HG03175 (cell line): ENCODE results near the gene C11orf54.

ENCODE experiments used
- ATAC-seq: cut with Tn5 transposase; IDR thresholded peaks from one replicate; pipeline ENCODE4 v1.9.1; 2021; ENCODE audit warnings: mild to moderate bottlenecking, moderate library complexity; ENCODE audit not compliant: unreplicated experiment

Gene C11orf54

GRCh38 chr11:93741094-93741881 lies at the start of gene C11orf54, which contains the start of gene TAF1D:
Gene C11orf54 (plus strand): TSS chr11:93741672. CDS start chr11:93747394, 5,722 bp downstream.
Gene TAF1D (minus strand): TSS chr11:93741495. CDS start chr11:93739304, 2,191 bp downstream.
- peak; percentile 89 for ATAC-seq

- ATAC-seq, result no peak
These were observed 47.4 kb upstream of the C11orf54 start for GRCh38 chr11:93694109-93694508.

DNA sequence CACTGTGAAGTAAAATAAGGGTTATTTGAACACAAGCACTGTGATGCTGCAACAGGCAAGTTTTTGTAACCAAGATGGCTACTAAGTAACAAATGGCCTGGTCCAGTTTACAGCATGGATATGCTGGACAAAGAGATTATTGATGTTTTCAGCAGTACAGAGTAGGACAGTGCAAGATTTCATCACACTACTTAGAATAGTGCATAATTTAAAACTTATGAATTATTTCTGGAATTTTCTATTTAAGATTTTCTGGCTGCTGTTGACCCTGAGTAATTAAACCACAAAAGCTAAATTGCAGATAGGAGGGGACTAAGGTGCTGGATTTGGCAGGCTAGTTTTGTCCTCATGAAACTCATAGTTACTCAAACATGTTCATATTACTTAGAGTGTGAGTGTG lies 46.9 kb upstream of the C11orf54 start:
- ATAC-seq, result no peak

DNA sequence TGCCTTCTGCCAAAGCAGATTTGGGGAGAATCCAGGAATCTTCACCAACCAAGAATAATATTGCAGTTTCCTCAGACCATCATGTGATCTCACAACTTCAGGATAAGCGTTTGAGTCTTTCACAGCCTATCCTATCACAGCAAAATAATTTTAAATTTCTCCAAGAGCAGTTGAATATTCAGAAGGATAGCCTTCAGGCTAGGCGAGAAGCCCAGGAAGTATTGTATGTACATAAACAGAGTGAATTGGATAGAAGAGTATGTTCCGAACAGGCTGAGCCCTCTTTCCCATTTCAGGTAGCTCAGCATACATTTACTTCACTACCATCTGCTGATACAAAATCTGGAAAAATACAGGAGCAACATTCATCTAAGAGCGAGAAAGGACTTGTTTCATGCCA lies 43.9 kb upstream of the C11orf54 start:
- no peak for ATAC-seq

DNA sequence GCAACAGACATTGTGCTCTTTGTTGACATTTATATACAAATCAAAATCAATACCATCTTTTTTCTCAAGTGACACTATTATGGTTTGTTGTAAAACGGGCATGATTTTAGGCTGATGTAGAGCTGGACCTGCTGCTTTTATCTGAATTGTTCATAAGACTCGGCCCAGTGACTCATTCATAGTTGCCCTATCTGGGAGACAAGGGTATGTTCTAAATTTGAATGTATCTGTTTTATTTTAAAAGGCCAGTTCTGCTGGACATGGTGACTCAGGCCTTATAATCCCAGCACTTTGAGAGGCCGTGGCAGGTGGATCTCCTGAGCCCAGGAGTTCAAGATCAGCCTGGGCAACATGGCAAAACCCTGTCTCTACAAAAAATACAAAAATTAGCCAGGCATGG lies 40.6 kb upstream of the C11orf54 start:
- ATAC-seq, result no peak

- no peak for ATAC-seq
These were observed 37.2 kb upstream of the C11orf54 start for GRCh38 chr11:93704237-93704636.

DNA sequence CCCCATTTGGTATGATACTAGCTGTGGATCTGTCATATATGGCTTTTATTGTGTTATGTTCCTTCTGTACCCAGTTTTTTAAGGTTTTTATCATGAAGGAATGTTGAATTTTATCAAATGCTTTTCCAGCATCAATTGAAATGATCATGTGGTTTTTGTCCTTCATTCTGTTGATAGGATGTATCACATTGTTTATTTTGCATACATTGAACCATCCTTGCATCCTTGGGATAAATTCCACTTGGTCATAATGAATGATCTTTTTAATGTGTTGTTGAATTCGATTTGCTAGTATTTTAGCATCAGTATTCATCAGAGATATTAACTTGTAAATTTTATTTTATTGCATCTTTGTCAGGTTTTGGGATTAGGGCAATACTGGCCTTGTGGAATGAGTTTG lies 31.2 kb upstream of the C11orf54 start:
- ATAC-seq, result no peak

DNA sequence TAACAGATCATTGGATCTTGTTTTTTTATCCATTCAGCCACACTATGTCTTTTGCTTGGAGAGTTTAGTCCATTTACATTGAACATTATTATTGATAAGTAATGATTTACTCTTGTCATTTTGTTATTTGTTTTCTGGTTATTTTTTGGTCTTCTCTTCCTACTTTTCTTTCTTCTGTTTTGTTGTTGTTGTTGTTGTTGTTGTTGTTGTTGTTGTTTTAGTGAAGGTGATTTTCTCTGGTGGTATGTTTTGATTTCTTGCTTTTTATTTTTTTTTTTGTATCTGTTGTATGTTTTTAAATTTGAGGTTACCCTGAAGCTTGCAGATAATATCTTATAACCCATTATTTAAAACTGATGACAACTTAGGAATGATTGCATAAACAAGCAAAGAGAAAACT lies 28.8 kb upstream of the C11orf54 start:
- no peak for ATAC-seq

DNA sequence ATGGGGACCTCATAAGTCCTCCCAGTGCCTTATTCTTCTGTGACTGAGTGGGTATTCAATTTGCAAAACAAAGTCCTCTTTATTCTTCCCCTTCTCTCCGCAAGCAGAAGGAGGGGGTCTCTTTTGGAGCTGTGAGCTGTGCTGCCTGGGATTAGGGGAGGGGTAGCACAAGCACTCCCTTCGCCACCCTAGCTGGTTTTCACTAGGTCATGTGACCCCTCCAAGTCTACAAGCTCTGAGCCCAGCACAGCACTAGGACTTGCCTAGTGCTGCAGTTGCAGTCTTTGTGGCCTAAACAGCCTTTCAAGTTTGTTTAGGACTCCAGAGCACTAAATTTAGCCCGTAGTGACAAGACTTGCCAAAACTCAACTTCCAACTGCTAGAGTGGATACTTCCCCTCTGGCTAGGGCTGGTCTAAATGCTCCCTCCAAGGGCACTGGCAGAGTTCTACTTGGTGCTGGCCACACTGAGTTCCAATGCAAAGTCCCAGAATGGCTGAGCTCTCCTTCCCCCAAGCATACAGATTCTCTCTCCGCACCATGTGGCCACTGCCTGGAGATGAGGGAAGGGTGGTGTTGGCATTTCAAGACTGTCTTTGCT lies 25.6 kb upstream of the C11orf54 start:
- no peak for ATAC-seq

- ATAC-seq, result no peak
These were observed 24.0 kb upstream of the C11orf54 start for GRCh38 chr11:93717501-93717900.

GRCh38 chr11:93718057-93718563 lies 23.4 kb upstream of the C11orf54 start:
- ATAC-seq, result peak; percentile 95

DNA sequence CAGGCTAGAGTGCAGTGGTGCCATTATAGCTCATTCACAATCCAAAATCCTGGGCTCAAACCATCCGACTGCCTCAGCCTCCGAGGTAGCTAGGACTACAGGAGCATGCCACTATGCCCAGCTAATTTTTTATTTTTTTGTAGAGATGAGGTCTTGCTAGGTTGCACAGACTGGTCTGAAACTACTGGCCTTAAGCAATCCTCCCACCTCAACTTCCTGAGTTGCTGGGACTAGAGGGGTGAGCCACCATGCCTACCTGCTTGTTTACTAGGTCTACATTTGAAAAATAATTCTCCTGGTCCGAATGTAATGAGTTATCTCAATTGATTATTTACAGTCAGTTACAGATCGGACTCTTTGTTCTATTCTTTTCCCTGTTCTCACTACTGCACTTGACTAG lies 22.2 kb upstream of the C11orf54 start:
- no peak for ATAC-seq

DNA sequence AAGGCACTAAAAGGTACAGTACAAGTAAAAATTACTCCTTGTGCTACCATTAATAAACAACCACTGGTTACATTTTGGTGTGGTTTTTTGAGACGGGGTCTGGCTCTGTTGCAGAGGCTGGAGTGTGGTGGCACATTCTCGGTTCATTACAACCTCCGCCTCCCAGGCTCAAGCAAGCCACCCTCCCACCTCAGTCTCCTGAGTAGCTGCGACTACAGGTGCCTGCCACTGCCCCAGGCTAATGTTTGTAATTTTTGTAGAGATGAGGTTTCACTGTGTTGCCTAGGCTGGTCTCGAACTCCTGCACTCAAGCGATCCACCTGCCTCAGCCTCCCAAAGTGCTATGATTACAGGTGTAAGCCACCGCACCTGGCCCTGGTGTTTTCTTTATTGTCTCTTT lies 20.9 kb upstream of the C11orf54 start:
- no peak for ATAC-seq

GRCh38 chr11:93724089-93724488 lies 17.4 kb upstream of the C11orf54 start:
- no peak for ATAC-seq

DNA sequence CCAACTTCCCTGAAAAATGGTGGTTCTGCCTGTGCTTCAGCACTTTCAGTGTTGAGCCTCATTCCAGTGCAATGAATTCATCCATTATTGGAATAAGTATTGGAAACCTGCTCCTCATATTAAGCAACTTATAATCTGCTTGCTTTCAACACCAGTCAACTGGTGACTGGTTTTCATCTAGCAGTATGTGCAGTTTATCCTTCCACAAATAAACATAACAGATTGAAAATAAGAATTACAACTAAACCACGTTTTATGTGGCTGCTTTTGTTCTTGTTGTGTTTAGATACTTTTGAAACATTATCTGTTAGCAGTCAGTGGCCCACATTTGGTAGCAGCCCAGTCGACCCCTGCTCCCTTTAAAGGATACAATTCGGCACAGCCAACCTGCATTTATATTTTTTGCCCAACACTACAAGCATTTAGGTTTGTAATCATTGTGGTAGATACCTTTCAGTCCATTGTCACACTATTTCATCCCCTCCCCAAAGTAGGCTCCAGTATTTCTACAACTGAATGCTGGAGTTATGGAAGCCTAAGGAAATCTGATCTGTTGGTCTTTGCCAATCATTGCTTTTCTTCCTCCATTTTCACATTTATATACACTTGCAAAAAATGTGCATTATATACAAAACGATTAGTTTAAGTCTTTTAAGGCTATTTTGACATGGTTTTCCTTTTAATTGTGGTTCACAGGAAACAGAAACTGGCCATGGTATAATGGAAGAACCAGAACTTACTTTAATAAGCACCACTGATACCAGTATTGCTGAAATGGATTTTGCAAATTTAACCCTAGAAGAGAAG lies 13.3 kb upstream of the C11orf54 start:
- ATAC-seq, result no peak

DNA sequence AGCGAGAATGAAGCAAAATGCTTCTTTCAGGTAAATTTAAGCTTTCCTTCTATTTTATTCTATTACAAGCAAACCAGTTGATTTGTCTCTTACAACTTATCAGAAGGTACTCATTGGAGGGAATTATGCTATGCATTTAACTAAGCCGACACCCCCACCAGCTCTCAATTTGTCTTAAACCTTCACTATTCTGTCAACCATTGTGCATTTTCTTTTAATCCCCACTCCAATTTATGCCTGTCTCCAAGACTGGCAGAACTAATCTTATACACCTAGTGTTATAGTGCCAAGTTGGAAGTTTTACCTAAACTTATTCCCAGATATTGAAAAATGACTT lies 12.7 kb upstream of the C11orf54 start:
- ATAC-seq, result no peak

DNA sequence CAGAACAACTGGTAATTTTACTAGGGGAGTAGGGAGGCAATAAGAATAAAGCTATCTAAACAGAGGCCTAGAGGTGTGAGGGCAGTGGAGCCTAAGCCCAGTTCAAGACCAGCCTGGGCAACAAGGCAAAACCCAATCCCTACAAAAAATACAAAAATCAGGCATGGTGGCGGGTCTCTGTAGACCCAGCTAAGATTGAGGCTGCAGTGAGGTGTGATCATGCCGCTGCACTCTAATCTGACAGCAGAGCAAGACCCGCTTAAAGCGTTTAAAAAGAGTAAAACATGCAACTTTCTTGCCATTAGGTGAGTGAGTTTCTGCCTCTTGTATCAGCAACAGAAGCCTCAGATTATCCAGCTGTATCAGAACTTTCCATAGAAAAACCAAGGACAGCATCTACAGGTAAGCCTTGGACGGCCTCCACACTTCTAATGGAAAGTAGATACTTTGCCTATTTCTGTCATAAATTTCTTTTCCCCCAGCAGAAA lies 12.3 kb upstream of the C11orf54 start:
- no peak for ATAC-seq

DNA sequence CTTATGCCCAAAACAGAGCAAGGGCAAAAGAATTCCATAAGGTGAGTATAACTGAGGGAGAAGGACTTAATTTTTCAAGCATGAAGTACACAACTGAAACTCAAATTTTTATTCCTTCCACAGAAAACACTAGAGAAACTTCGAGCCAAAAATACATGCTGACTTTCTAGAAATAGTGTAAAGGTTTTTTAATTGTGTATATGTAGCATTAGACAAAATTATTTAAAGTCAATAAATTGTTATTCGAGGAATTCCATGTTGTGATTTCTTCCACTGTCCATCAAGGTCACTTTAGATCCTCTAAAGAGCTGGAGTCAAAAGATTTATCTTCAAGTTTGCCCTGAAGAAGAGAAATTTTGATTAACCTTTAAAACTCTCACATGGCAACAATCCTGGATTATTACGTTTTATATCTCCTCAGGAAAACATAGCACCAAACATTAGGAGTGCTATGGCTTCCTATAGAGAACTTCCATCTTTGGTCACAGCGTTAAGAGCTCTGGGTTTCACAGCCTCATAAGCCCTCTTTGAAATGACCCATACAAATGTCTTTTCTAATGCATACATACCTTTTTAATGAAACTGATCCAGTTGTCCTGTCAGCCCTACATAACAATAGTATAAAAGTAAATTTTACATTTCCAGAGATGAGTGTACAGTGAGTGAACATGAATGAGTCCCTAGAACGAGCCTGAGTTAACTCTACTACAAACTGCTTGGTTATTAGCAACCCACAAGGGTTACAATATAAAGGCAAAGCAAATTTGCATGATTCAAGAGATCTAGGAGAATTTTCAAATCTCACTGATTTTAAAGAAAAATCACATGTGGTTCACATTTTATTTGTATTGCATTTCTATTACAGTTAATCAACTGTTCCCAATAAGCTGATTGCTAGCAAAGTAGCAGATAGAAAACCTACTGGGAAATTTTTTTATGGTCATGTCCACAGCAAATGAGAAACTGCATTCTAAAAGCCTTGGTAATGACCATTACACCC lies 11.1 kb upstream of the C11orf54 start:
- no peak for ATAC-seq

DNA sequence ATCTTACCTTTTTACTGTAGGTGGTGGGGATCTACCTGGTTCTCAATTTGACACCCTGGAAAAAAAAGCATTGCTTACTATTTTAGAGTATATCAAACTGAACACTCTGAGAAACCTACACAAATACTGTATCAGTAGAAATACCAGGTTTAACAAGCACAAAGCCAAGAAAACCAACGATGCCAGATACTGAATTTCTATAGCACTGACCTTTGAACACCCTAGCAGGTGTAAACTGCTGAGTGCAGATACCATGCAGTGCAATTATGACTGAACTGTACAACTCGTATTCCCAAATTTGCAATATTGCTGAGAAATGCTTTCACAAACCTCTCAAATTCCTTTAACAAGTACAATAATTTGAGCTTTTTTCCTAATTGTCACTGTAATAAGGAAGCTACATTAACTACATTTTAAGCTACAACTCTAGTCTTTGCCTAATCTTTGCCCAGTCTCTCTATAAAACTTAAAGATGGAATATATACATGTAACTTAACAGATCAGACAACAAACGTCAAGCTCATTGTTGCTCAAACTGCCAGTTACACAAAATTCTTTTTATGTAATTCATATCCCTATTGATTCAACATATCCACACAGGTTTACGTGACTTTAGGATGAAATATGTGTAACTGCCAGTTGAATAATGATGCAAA lies 9.1 kb upstream of the C11orf54 start:
- ATAC-seq, result no peak

DNA sequence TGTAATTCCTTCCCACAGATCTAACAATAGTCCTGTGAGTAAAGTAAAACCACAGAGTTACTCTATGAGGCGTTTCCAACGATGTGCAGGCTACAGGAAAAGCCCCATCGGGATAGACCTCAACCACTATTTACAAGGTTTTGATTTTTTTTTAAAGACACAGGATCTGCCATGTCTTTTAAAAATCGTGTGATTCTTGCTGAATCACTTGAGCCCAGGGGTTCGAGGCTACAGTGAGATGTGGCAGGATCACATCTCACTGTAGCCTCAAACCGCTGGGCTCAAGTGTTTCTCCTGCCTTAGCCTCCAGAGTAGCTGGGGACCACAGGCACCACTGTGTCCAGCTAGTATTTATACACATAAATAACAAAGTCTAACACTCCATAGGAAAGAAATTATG lies 8.0 kb upstream of the C11orf54 start:
- ATAC-seq, result no peak
